Measurements from ENCODE around the gene PRRT1. TPM values are rescaled to one million over a fixed set of nuclear protein-coding genes. Genes with fewer than 3 reads are reported as not detected.

PRRT1 gene
- total and polyA plus RNA-seq, 2 of the 4 experiments (the other 2 are of a cell fraction) = 0.99 TPM; not detected in 1

GRCh38 chr6:32179766-32180405 lies 28.1 kb upstream of the PRRT1 start:
- Histone ChIP-seq H3K4ac (ENCODE audit: low read depth, low read length) (no peak overlapping the region), H3K18ac (ENCODE audit: low read depth, low read length) (no peak overlapping the region), H3K4me1 (ENCODE audit: control insufficient read depth, insufficient read depth, low read length) (peaks cover 4% of the 10 kb centered on the region), H3K4me3 (ENCODE audit: insufficient read depth, low read depth, low read length) (no peak overlapping the region), H2BK15ac (ENCODE audit: low read depth, low read length) (no peak overlapping the region), H4K8ac (ENCODE audit: low read depth in 2 of 2, low read length in 2 of 2) (no peak overlapping the region), H3K27me3 (ENCODE audit: control insufficient read depth, insufficient read depth, low read length) (no peaks in the 10 kb centered on the region), H3K79me1 (ENCODE audit: low read depth in 1 of 2, low read length in 2 of 2) (peaks cover 12 to 47% of the 10 kb centered on the region in 2 experiments), H3K9ac (ENCODE audit: low read depth, low read length) (no peak overlapping the region), H2BK120ac (ENCODE audit: low read depth, low read length) (no peak overlapping the region), H2BK20ac (ENCODE audit: low read depth, low read length) (no peak overlapping the region), H4K20me1 (ENCODE audit: insufficient read depth, low read length) (peaks cover 3% of the 10 kb centered on the region; the same call in 1 of the 2 replicates), H2BK5ac (ENCODE audit: low read depth, low read length, poor library complexity, severe bottlenecking) (no peak overlapping the region), H2AFZ (replicated peaks; ENCODE audit: low read length, poor library complexity) (no peak overlapping the region), H3K36me3 (ENCODE audit: control insufficient read depth, insufficient read depth, low read length) (peaks cover 21% of the 10 kb centered on the region; the same call in 1 of the 2 replicates), H3K27ac (ENCODE audit: insufficient read depth, low read length) (no peak overlapping the region), H3K9me1 (ENCODE audit: insufficient read depth, low read length) (peaks cover 18% of the 10 kb centered on the region), H3K9me3 (ENCODE audit: control insufficient read depth, insufficient read depth, low read length) (no peaks in the 10 kb centered on the region), H3K23ac (ENCODE audit: low read depth, low read length) (no peak overlapping the region), H4K5ac (ENCODE audit: low read depth, low read length) (no peak overlapping the region), H2AK9ac (replicated peaks; ENCODE audit: low read depth, low read length, poor library complexity) (no peak overlapping the region), H4K91ac (ENCODE audit: insufficient read depth, low read depth, low read length) (no peak overlapping the region), H2AK5ac (ENCODE audit: low read depth, low read length) (no peak overlapping the region), H3K14ac (replicated peaks; ENCODE audit: low read depth, low read length) (no peak overlapping the region), H3K4me2 (ENCODE audit: low read depth, low read length) (no peak overlapping the region), H3K56ac (ENCODE audit: extremely low read depth, insufficient read depth, low read length) (no peak overlapping the region)
- ChIA-PET CTCF (interaction anchor here (0.5 kb wide), 1 partner anchor 75 kb away, joined by 3 read pairs; no protein-coding TSS in a partner anchor), POLR2A (ENCODE audit: unreplicated experiment) (no interaction called here)
- no peak for ATAC-seq (ENCODE audit: low read depth)
- no TSS peak for BruUV-seq (replicated peaks)
- dilution Hi-C loops (cut with HindIII; ENCODE audit: low sequenced_read_pairs, unreplicated experiment) = no loop called here
- intact Hi-C loops (cut with micrococcal nuclease) = loop anchor here (5.0 kb wide), 1 partner anchor 63 kb away; no protein-coding TSS in a partner anchor
- TF ChIP-seq POLR2A (IDR thresholded peaks at IDR 0.05; ENCODE audit: low read depth, low read length) (no peak), RAD21 (IDR thresholded peaks at IDR 0.05; ENCODE audit: low read length) (no peak), FOS (IDR thresholded peaks at IDR 0.05; ENCODE audit: low read depth, low read length) (no peak), MAZ (IDR thresholded peaks at IDR 0.05; ENCODE audit: borderline replicate concordance, low read depth, low read length) (no peak), BHLHE40 (IDR thresholded peaks at IDR 0.05; ENCODE audit: low read depth, low read length) (no peak), RFX5 (IDR thresholded peaks at IDR 0.05; ENCODE audit: low read depth, low read length) (no peak)
- TF ChIP-seq, protein P1, sequence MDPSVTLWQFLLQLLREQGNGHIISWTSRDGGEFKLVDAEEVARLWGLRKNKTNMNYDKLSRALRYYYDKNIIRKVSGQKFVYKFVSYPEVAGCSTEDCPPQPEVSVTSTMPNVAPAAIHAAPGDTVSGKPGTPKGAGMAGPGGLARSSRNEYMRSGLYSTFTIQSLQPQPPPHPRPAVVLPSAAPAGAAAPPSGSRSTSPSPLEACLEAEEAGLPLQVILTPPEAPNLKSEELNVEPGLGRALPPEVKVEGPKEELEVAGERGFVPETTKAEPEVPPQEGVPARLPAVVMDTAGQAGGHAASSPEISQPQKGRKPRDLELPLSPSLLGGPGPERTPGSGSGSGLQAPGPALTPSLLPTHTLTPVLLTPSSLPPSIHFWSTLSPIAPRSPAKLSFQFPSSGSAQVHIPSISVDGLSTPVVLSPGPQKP (IDR thresholded peaks at IDR 0.05; ENCODE audit: borderline replicate concordance, low read depth, low read length) = no peak
- WGBS, 2 experiments (ENCODE audit: extremely low coverage in 2 of 2, insufficient read length in 1 of 2) = no CpG with 5 or more reads among the region's 10 CpGs
- no peak for DNase-seq
- in situ Hi-C loops (cut with MboI; ENCODE audit: low sequenced_read_pairs) = loop anchor here (10.0 to 25.0 kb wide), 2 partner anchors 205 to 782 kb away; partner anchors contain the start of genes BRD2, DXO and HLA-DMA

All from IMR-90 (cell line).